ENCODE results near the gene ARID5B. TPM values are rescaled to one million over a fixed set of nuclear protein-coding genes. Genes with fewer than 3 reads are reported as not detected.

ARID5B gene
- total RNA-seq, 1 donor from 2014 or later: 1.1 TPM

DNA sequence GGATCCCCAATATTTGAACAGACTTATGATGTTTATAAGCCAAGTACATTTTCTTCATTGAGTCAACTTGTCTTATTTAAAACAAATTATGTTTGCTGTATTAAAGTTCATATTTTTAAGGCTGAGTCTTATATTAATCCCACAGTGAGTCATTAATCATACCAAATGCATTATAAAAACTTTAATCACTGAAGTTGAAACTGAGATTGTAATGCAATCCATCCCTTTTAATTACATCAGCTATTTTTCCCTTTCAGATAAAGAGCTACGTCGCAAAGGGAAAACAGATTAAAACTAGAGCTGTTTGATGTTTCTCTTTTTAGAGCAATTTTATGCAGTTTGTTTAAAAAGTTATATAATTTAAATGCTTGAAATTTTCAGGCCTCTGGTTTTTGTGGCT lies 183.0 kb downstream of the ARID5B start:
- H3K27me3 Mint-ChIP-seq (ENCODE audit: unreplicated experiment): no peaks in the 10 kb centered on the region
- H3K27ac Mint-ChIP-seq (ENCODE audit: unreplicated experiment): no peak overlapping the region
- H3K9me3 Mint-ChIP-seq (ENCODE audit: unreplicated experiment): no peaks in the 10 kb centered on the region
- no peak overlapping the region for H3K4me3 Mint-ChIP-seq (ENCODE audit: unreplicated experiment)
- no peak for DNase-seq
- H3K4me1 Mint-ChIP-seq (ENCODE audit: low read depth, unreplicated experiment): peaks cover 23% of the 10 kb centered on the region
- peaks cover 4% of the 10 kb centered on the region for H3K36me3 Mint-ChIP-seq (ENCODE audit: unreplicated experiment)
- TF ChIP-seq, protein P1, sequence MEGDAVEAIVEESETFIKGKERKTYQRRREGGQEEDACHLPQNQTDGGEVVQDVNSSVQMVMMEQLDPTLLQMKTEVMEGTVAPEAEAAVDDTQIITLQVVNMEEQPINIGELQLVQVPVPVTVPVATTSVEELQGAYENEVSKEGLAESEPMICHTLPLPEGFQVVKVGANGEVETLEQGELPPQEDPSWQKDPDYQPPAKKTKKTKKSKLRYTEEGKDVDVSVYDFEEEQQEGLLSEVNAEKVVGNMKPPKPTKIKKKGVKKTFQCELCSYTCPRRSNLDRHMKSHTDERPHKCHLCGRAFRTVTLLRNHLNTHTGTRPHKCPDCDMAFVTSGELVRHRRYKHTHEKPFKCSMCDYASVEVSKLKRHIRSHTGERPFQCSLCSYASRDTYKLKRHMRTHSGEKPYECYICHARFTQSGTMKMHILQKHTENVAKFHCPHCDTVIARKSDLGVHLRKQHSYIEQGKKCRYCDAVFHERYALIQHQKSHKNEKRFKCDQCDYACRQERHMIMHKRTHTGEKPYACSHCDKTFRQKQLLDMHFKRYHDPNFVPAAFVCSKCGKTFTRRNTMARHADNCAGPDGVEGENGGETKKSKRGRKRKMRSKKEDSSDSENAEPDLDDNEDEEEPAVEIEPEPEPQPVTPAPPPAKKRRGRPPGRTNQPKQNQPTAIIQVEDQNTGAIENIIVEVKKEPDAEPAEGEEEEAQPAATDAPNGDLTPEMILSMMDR (IDR thresholded peaks at IDR 0.05; ENCODE audit: partially characterized antibody, unreplicated experiment): no peak

DNA sequence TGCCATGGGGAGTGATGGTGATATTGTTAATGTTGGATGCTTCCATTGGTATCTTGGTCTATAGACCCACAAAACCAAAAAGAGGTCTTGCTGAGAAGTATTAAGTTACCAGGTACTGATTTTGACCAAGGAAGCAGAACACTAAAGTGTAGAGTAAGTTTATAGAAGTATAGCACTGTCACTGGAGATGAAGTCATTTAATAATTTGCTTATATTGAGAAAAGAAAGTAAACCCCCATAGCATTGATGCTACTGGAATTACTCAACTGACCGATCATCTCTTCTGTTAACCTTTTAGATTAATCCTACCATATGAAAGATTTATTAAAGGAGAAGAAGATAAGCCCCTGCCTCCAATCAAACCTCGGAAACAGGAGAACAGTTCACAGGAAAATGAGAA lies 183.9 kb downstream of the ARID5B start:
- TF ChIP-seq, protein P1 (IDR thresholded peaks at IDR 0.05; ENCODE audit: partially characterized antibody, unreplicated experiment): no peak
- H3K27me3 Mint-ChIP-seq (ENCODE audit: unreplicated experiment): no peaks in the 10 kb centered on the region
- no peak overlapping the region for H3K4me3 Mint-ChIP-seq (ENCODE audit: unreplicated experiment)
- H3K27ac Mint-ChIP-seq (ENCODE audit: unreplicated experiment): no peak overlapping the region
- DNase-seq: no peak
- peaks cover 4% of the 10 kb centered on the region for H3K36me3 Mint-ChIP-seq (ENCODE audit: unreplicated experiment)
- peaks cover 23% of the 10 kb centered on the region for H3K4me1 Mint-ChIP-seq (ENCODE audit: low read depth, unreplicated experiment)
- no peaks in the 10 kb centered on the region for H3K9me3 Mint-ChIP-seq (ENCODE audit: unreplicated experiment)

DNA sequence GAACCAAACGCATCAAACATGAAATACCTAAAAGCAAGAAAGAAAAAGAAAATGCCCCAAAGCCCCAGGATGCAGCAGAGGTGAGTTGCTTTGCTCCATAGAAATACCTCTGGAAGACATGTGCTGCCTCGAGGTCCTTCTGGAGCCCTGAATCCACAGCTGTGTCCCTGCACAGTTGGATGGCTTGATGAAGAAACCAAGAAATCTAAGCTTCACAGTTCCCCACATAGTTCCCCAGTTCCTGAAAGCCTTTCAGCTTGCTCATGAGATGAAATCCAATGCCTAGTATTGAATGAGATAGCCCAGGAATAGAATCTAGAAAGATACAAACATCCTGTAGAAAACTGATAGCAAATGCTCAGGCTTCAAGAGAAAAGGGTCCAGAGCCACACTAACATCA lies 184.3 kb downstream of the ARID5B start:
- Mint-ChIP-seq H3K4me1 (ENCODE audit: low read depth, unreplicated experiment) (peaks cover 23% of the 10 kb centered on the region), H3K9me3 (ENCODE audit: unreplicated experiment) (no peaks in the 10 kb centered on the region), H3K27me3 (ENCODE audit: unreplicated experiment) (no peaks in the 10 kb centered on the region), H3K4me3 (ENCODE audit: unreplicated experiment) (no peak overlapping the region), H3K36me3 (ENCODE audit: unreplicated experiment) (peaks cover 4% of the 10 kb centered on the region), H3K27ac (ENCODE audit: unreplicated experiment) (no peak overlapping the region)
- DNase-seq: no peak
- TF ChIP-seq, protein P1 (IDR thresholded peaks at IDR 0.05; ENCODE audit: partially characterized antibody, unreplicated experiment): no peak

DNA sequence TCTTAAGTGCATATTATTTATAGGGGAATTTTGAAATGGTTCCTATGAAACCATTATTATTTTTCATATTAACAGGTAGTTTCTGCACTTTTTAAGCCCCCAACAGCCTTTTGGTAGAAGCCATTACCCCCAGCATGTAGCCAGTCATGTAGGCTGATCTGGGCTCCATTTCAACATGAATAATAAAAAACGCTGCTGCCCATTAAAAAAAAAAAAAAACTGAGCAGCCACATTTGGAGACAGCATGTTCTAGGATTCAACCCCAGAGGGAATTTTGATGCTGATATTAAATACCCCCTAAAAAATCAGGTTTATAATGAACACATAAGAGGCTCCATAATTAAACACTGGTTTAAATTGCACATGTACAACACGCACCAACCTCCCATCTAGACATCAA lies 185.8 kb downstream of the ARID5B start:
- DNase-seq: no peak
- H3K4me1 Mint-ChIP-seq (ENCODE audit: low read depth, unreplicated experiment): peaks cover 14% of the 10 kb centered on the region
- no peaks in the 10 kb centered on the region for H3K9me3 Mint-ChIP-seq (ENCODE audit: unreplicated experiment)
- TF ChIP-seq, protein P1 (IDR thresholded peaks at IDR 0.05; ENCODE audit: partially characterized antibody, unreplicated experiment): no peak
- H3K4me3 Mint-ChIP-seq (ENCODE audit: unreplicated experiment): no peak overlapping the region
- H3K27ac Mint-ChIP-seq (ENCODE audit: unreplicated experiment): no peak overlapping the region
- peaks cover 2% of the 10 kb centered on the region for H3K27me3 Mint-ChIP-seq (ENCODE audit: unreplicated experiment)
- H3K36me3 Mint-ChIP-seq (ENCODE audit: unreplicated experiment): peaks cover 7% of the 10 kb centered on the region

DNA sequence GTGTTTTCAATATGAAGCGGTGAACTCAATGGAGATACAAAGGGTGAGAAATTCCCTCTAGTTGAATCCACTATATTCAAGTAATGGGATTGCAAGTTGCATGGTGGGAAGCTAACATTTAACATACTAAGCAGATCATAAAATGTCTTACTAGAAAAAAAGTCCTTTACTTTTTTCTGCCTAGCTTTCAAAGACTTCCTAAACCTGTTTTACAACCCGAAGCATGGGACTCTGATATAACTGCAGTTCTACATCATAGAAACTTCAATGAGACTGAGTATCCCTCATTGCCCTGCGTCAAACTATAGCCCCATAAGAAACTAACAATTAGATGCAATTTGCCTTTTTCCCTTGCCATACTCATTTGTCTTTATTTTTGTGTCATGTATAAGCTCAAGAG lies 187.3 kb downstream of the ARID5B start:
- Mint-ChIP-seq H3K27me3 (ENCODE audit: unreplicated experiment) (peaks cover 2% of the 10 kb centered on the region), H3K4me1 (ENCODE audit: low read depth, unreplicated experiment) (peaks cover 3% of the 10 kb centered on the region), H3K36me3 (ENCODE audit: unreplicated experiment) (peaks cover 7% of the 10 kb centered on the region), H3K9me3 (ENCODE audit: unreplicated experiment) (no peaks in the 10 kb centered on the region), H3K27ac (ENCODE audit: unreplicated experiment) (no peak overlapping the region), H3K4me3 (ENCODE audit: unreplicated experiment) (no peak overlapping the region)
- no peak for DNase-seq
- TF ChIP-seq, protein P1 (IDR thresholded peaks at IDR 0.05; ENCODE audit: partially characterized antibody, unreplicated experiment): no peak

Measured in glutamatergic neuron (in vitro differentiated cells).